ENCODE data around the gene KLHL26. TPM values are rescaled to one million over a fixed set of nuclear protein-coding genes. Genes with fewer than 3 reads are reported as not detected.
A peak's percentile ranks its signal among the peaks of the same experiment; 100 is the strongest.

The KLHL26 gene
- total RNA-seq, 4 donors from 2014 or later: 1.6 to 6.6 (median 3.4) TPM

DNA sequence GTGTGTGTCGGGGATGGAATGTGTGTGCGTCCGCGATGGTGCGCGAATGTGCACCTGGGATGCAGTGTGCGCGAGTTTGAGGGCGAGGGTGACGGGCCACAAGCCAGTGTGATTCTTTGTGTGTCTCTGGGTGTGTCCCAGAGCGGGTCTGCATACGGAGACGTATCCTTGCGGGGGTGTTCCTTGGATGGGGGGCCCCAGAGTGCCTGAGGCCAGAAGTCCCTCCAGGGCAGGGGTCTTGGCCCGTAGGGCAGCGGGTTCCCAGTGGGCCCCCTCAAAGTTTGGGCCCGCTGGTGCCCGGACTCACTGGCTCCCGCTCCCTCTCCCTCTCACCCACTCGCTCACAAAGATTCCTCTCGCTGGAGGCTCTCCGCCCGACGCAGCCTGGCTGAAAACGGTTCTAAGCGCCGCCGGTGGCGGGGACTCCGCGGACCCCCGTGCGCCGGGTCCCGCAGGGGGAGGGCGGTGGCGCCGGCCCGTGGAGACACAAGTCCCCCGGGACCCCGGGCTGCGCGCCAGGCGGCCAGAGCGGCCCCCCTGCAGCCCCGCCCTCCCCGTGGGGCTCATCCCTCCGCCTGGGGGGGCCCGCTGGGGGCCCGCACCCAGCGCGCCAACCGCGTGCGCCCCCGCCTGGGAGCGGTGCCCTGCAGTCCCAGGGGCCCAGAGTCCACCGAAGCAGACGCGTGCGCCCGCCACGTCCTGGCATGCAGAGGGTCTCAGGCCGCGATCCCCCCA is 31.1 kb upstream of the KLHL26 start:
- no peak for DNase-seq
- H3K36me3 ChIP-seq: no peaks in the 10 kb centered on the region
- no peaks in the 10 kb centered on the region for H3K9me3 ChIP-seq
- 0 to 11% methylated on average over 10 to 12 of the region's 65 CpGs for WGBS, 2 donors
- peak overlapping the region; percentile 28 to 63 (median 41) for H3K4me3 ChIP-seq
- intact Hi-C loops (cut with DNase I): no loop called here
- no peak for TF ChIP-seq POLR2A (IDR thresholded peaks at IDR 0.05)
- TF ChIP-seq, protein P1, sequence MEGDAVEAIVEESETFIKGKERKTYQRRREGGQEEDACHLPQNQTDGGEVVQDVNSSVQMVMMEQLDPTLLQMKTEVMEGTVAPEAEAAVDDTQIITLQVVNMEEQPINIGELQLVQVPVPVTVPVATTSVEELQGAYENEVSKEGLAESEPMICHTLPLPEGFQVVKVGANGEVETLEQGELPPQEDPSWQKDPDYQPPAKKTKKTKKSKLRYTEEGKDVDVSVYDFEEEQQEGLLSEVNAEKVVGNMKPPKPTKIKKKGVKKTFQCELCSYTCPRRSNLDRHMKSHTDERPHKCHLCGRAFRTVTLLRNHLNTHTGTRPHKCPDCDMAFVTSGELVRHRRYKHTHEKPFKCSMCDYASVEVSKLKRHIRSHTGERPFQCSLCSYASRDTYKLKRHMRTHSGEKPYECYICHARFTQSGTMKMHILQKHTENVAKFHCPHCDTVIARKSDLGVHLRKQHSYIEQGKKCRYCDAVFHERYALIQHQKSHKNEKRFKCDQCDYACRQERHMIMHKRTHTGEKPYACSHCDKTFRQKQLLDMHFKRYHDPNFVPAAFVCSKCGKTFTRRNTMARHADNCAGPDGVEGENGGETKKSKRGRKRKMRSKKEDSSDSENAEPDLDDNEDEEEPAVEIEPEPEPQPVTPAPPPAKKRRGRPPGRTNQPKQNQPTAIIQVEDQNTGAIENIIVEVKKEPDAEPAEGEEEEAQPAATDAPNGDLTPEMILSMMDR (IDR thresholded peaks at IDR 0.05): no peak
- H3K27me3 ChIP-seq: peaks cover 17 to 96% (median 22%) of the 10 kb centered on the region in 4 donors
- H3K27ac ChIP-seq: peak overlapping the region in 3 of 4 donors; percentile 48 to 52 (median 50)
- peaks cover 19 to 53% (median 24%) of the 10 kb centered on the region in 3 donors for H3K4me1 ChIP-seq

- H3K27me3 ChIP-seq: peaks cover 18 to 97% (median 30%) of the 10 kb centered on the region in 4 donors
- H3K9me3 ChIP-seq: no peaks in the 10 kb centered on the region
- TF ChIP-seq POLR2A (IDR thresholded peaks at IDR 0.05): no peak
- no peaks in the 10 kb centered on the region for H3K36me3 ChIP-seq
- no peak for DNase-seq
- H3K27ac ChIP-seq: peak within 1 kb of the TSS; percentile 5 to 54 (median 51)
- intact Hi-C loops (cut with DNase I): no loop called here
- H3K4me1 ChIP-seq: peaks cover 28 to 61% (median 33%) of the 10 kb centered on the region in 3 donors
- WGBS, 2 donors: 0 to 6% methylated on average over 3 to 6 of the region's 116 CpGs
- H3K4me3 ChIP-seq: peak within 1 kb of the TSS; percentile 31 to 63 (median 41)
Measured at GRCh38 chr19:18606281-18607225, 30.3 kb upstream of the KLHL26 start, which contains the start of gene CRLF1. Gene CRLF1, minus strand, starts transcription at chr19:18606799. Its CDS starts 143 bp downstream, at chr19:18606656.

- Histone ChIP-seq H3K4me3 (peak overlapping the region; percentile 12 to 63 (median 36)), H3K9me3 (no peaks in the 10 kb centered on the region), H3K36me3 (no peaks in the 10 kb centered on the region), H3K27ac (peak overlapping the region; percentile 5 to 54 (median 32)), H3K27me3 (peaks cover 22 to 97% (median 39%) of the 10 kb centered on the region in 4 donors), H3K4me1 (peaks cover 36 to 70% (median 37%) of the 10 kb centered on the region in 3 donors)
- TF ChIP-seq, protein P1 (IDR thresholded peaks at IDR 0.05): no peak
- TF ChIP-seq POLR2A (IDR thresholded peaks at IDR 0.05): no peak
- intact Hi-C loops (cut with DNase I): no loop called here
- 0 to 1% methylated on average over 6 to 25 of the region's 68 CpGs for WGBS, 2 donors
- no peak for DNase-seq
Measured at GRCh38 chr19:18607226-18608101, 29.4 kb upstream of the KLHL26 start.

GRCh38 chr19:18608102-18608804 is 28.6 kb upstream of the KLHL26 start:
- Histone ChIP-seq H3K4me1 (peaks cover 41 to 76% (median 45%) of the 10 kb centered on the region in 3 donors), H3K9me3 (no peaks in the 10 kb centered on the region), H3K27me3 (peaks cover 27 to 97% (median 41%) of the 10 kb centered on the region in 4 donors), H3K4me3 (peak overlapping the region in 3 of 4 donors; percentile 31 to 63 (median 41)), H3K27ac (no peak overlapping the region), H3K36me3 (no peaks in the 10 kb centered on the region)
- no peak for DNase-seq
- 58 to 71% methylated on average over 3 to 5 of the region's 5 CpGs for WGBS, 2 donors
- intact Hi-C loops (cut with DNase I): no loop called here
- TF ChIP-seq POLR2A (IDR thresholded peaks at IDR 0.05): no peak
- TF ChIP-seq, protein P1 (IDR thresholded peaks at IDR 0.05): no peak
